ENCODE measurements around the gene ITGB3BP.
"Not testable (repeated sequence)": the region's sequence is repeated elsewhere in the genome, so short reads cannot be mapped to it uniquely, and the experiment has no call there.

ITGB3BP gene

DNA sequence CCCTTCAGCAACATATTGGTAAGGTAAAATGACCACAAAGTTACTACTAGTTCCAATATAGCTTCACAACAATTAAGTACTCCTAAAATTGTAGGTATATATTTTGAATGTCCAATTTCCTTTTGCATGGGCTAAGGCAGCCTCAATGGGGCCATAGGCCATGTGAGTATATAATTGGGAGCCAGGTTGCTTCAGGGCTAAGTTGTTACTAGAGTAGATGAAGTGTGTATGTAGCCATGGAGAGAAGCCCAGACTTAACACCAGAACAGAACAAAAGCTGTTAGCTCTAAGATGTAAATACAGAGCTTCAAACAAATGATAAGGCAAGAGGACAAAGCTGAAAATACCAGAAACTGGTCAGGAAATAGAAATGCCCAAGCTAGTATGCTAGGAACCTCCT lies 16.2 kb downstream of the ITGB3BP start:
- no peak for DNase-seq (ENCODE audit: low read depth, low spot score)

DNA sequence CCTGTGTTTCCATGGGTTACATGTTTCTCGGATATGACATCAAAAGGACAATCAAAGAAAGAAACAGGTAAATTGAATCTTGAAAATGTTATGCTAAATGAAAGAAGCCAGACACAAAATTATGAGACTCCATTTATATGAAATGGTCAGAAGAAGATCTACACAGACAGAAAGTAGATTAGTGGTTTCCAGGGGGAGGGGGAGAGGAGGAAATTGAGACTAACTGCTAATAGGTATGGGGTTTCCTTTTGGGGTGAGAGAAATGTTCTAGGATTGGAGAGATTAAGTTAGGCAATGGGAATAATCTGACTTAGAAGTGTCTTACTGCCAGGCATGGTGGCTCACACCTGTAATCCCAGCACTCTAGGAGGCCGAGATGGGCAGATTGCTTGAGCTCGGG lies 21.8 kb downstream of the ITGB3BP start:
- DNase-seq (ENCODE audit: low read depth, low spot score), result no peak

GRCh38 chr1:63498106-63498505 lies 24.9 kb downstream of the ITGB3BP start:
- no peak for DNase-seq (ENCODE audit: low read depth, low spot score)

- no peak for DNase-seq (ENCODE audit: low read depth, low spot score)
Observed at GRCh38 chr1:63497577-63497976, 25.4 kb downstream of the ITGB3BP start.

GRCh38 chr1:63487336-63488065 lies 35.5 kb downstream of the ITGB3BP start:
- peak; percentile 12 for DNase-seq (ENCODE audit: low read depth, low spot score)

- no peak for DNase-seq (ENCODE audit: low read depth, low spot score)
Observed at GRCh38 chr1:63486629-63487028, 36.4 kb downstream of the ITGB3BP start.

GRCh38 chr1:63480057-63480456 lies 43.0 kb downstream of the ITGB3BP start:
- no peak for DNase-seq (ENCODE audit: low read depth, low spot score)

- no peak for DNase-seq (ENCODE audit: low read depth, low spot score)
Observed at GRCh38 chr1:63475761-63476160, 47.3 kb downstream of the ITGB3BP start.

- DNase-seq (ENCODE audit: low read depth, low spot score), result not testable (repeated sequence)
Observed at GRCh38 chr1:63468683-63469082, 54.3 kb downstream of the ITGB3BP start.

- no peak for DNase-seq (ENCODE audit: low read depth, low spot score)
Observed at GRCh38 chr1:63466759-63467158, 56.3 kb downstream of the ITGB3BP start.

- no peak for DNase-seq (ENCODE audit: low read depth, low spot score)
Observed at GRCh38 chr1:63466181-63466580, 56.8 kb downstream of the ITGB3BP start.

DNA sequence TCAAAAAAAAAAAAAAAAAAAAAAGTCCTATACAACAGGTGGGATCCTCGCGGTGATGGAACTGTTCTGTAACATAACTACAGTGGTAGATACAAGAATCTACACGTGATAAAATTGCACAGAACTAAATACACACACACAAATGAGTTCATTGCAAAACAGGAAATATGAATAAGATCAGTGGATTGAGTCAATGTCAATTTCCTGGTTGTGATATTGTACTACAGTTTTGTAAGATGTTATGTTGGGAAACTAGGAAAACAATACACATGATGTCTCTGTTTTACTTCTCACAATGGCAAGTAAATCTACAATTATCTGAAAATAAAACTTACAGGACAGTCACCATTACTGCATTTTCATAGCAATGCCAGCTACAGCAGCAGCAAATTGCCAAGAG lies 59.8 kb downstream of the ITGB3BP start:
- DNase-seq (ENCODE audit: low read depth, low spot score), result no peak

DNA sequence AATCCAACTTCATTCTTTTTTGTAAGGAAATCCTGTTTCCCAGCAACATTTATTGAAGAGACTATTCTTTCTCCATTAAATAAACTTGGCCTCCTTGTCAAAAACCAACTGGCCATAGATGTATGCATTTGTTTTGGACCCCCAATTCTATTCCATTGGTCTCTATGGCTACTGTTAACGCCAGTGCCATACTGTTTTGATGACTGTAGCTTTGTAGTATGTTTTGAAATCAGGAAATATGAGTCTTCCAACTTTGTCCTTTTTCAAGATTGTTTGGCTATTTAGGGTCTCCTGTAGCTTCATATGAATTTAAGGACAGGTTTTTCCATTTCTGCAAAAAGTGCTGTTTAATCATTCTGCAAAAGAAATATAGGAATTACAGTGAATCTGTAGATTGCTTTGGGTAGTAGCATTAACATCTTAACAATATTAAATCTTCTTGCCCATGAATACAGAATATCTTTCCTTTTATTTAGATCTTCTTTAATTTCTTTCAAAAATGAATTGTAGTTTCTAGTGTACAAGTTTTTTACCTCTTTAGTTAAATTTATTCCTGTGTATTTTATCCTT lies 61.3 kb downstream of the ITGB3BP start:
- DNase-seq (ENCODE audit: low read depth, low spot score), result no peak

GRCh38 chr1:63458750-63459149 lies 64.3 kb downstream of the ITGB3BP start:
- DNase-seq (ENCODE audit: low read depth, low spot score), result no peak

DNA sequence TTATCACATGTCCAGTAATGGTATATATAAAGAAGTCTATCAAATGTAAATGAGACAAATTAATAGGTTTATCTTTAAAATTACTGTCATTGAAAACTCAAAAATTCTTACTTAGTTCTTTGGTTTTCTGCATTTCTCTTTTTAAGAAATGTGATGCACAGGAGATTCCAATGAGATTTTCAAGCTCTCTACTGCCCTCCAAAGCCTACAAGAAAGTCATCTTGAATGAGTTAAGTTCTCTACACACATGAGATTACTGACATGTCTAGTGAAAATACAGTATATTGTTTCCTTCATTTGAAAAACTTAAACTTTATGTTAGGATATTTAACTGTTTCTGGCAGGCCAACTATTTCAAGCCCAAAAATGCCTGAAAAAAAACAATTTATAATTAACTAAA lies 68.8 kb downstream of the ITGB3BP start:
- DNase-seq (ENCODE audit: low read depth, low spot score), result peak; percentile 9

GRCh38 chr1:63453232-63453631 lies 69.8 kb downstream of the ITGB3BP start:
- DNase-seq (ENCODE audit: low read depth, low spot score), result no peak

DNA sequence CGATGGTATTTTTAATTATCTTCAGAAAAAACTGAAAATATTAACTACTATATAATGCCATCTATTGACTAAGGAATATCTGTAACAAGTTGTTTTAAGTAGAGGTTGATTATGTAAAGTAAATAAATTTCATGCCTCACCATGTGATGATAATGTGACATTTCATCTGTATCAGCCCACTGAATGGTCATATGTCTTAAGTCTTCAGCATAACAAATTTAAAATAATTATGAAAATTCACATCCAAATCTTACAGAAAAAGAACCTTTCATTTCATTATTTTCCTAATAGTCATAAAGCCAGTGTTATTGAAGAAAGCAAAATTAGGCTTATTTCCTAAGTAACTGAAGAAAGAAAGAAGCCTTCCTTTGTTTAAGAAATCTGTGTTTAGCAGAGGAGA lies 72.6 kb downstream of the ITGB3BP start:
- DNase-seq (ENCODE audit: low read depth, low spot score), result no peak

DNA sequence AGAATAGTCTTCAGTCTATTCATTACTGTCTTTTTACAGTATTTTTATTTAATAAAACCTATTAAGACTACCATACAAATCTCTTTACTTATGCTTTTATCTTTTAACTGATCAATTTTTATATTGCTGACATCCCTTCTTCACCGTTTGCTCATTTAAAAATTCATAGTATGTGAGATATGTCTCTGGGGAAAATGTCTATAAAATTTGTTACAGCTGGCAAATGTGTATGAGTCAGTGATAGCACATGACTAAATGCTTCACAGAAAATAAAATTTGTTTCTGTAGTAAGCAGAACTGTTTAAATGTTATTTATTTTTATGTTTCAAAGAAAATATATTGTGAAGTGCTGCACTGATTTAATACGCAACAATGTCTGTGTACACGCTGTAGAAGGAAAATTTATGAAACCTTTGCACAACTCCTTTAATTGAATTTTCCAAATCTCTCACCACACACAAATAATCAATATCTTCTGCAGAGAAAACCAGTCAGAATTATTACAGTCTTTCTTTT lies 74.2 kb downstream of the ITGB3BP start:
- DNase-seq (ENCODE audit: low read depth, low spot score), result no peak

GRCh38 chr1:63442141-63442475 lies 80.9 kb downstream of the ITGB3BP start:
- no peak for DNase-seq (ENCODE audit: low read depth, low spot score)

GRCh38 chr1:63435161-63435560 lies 87.9 kb downstream of the ITGB3BP start:
- no peak for DNase-seq (ENCODE audit: low read depth, low spot score)

DNA sequence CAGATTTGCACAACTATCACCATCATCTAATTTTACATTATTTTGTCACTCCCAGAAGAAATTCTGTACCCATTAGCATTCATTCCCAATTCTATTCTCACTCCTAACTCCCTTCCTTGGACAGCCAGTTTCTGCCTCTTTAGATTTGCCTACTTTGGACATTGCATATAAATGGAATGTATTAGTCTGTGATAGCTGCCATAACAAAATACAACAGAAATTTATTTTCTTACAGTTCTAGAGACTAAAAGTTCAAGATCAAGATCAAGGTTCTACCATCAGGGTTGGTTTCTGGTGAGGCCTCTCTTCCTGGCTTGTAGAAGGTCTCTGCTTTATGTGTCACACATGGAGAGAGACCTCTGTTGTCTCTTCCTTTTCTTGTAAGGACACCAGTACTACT lies 93.7 kb downstream of the ITGB3BP start:
- DNase-seq (ENCODE audit: low read depth, low spot score), result no peak

GRCh38 chr1:63428815-63429214 lies 94.2 kb downstream of the ITGB3BP start:
- DNase-seq (ENCODE audit: low read depth, low spot score), result no peak

GRCh38 chr1:63423649-63424048 lies 99.4 kb downstream of the ITGB3BP start:
- DNase-seq (ENCODE audit: low read depth, low spot score), result no peak

- DNase-seq (ENCODE audit: low read depth, low spot score), result not testable (repeated sequence)
Observed at GRCh38 chr1:63420746-63421145, 102.3 kb downstream of the ITGB3BP start.

Measured in smooth muscle cell of the brain vasculature (primary cell).